HG02763 (cell line): Measurements from ENCODE around the gene ADGB.
A peak's percentile ranks its signal among the peaks of the same experiment; 100 is the strongest.

Experiments used
- ATAC-seq: cut with Tn5 transposase; IDR thresholded peaks from one replicate; pipeline ENCODE4 v1.9.1; 2021; ENCODE audit warnings: mild to moderate bottlenecking, moderate library complexity; ENCODE audit not compliant: unreplicated experiment

ADGB gene

DNA sequence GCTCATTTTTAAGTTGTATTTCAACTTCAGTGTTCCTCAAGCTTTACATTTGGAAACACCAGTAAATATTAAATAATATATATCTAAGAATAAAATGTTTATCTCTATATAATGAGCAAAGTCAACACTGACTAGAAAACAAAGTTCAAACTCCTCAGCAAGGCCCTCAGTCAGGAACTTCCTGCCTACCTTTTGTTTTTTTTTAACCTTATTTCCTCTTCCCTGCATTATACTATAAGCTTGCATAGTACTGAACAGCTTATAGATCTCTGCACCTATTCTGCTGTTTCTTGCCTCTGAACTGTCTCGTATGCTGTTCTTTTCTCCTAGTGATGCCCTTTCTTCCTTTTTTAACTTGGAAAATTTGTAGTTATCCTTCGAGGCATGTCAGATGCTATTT is 29.6 kb downstream of the ADGB start:
- ATAC-seq, result no peak

DNA sequence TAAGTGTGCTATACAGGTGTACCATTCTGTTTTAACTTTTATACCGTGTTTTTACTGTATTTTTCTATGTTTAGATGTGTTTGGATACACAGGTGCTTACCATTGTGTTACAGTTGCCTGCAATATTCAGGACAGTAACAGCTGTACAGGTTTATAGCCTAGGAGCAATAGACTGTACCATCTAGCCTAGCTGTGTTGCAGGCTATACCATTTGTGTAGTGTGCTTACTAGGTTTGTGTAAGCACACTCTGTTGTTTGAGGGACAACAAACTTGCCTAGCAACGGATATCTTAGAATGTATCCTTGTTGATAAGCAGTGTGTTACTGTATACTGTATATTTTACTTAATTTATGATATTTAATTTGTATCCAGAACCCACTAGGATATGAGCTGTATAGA is 35.2 kb downstream of the ADGB start:
- ATAC-seq, result no peak

DNA sequence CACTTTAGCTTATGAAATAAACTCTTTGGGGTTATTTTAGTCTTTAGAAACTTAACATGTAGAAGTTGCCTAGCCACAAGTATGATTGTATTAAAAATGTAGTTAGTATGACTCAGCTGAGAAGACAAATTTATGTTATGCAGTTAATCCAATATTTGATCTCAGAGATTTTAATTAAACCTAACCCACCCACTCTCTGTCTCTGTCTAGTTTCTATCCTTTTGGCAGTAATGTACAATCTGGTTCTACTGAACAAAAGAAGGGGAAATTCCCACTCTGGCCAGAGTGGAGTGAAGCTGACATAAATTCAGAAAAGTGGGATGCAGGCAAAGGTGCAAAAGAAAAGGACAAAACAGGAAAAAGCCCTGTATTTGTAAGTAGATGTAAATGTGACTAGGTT is 36.4 kb downstream of the ADGB start:
- ATAC-seq, result no peak

DNA sequence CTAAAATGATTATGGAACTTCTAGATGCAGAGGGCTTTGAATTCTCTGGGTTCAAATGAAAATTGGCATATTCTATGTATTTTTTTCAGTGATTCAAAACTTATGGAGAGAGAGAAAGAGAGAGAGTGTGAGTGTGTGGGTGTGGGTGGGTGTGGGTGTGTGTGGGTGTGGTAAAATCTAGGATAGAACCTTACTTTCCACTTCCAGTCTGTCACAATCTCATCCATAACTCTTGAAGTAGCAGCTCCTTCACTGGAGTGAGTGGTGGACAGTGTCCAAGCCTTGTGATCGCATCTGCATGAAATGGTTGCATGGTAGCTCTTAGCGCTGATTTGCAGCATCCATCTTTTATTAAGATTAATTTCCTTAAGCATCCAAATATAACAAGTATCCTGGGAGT is 37.7 kb downstream of the ADGB start:
- no peak for ATAC-seq

DNA sequence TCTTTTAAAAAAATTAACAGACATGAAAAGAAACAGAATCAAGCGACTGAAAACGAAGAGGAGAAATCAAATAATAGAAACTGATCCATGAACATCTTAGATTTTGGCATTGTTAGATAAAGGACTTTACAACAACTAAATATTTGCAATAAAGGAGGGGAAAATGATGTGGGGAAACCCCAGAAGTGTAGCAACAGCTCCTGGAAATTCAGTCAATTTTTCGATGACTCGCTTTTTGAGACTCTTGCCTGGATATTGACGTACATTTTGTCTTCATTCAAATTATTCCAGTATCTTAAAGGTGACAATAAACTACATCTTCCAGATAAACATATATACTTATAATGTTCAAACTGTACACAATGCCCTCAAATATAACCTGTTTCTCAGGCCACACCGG is 44.1 kb downstream of the ADGB start:
- ATAC-seq, result no peak

DNA sequence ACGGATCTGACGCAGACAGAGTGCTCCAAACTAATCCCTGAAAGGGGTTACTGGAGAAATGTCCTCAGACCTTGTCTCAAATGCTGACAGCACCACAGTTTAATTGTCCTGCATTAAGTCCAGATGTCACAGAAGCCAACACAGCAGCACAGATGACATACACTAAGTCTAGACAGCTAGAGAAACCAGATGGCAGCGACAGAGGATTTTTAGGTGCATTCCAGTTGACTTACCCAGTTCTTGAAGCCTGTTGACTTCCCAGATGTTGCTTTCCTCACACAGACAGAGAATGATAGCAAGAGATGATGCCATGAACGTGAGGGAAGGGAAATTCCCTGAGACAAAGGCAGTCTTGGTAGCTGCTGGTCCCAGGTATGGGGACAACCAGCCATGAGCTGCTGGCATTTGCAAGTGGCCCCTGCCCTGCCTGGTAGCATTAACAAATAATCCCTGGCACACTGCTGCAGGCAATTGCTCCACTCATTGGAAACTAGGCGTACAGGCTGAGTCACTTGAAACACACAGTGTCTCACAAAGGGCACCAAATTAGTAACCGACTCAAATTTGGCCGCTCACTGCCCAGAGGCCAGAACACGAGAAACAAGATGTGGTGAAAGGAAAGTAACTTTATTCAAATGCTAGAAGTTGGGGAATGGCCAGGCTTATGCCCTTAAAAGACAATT is 52.2 kb downstream of the ADGB start:
- no peak for ATAC-seq

DNA sequence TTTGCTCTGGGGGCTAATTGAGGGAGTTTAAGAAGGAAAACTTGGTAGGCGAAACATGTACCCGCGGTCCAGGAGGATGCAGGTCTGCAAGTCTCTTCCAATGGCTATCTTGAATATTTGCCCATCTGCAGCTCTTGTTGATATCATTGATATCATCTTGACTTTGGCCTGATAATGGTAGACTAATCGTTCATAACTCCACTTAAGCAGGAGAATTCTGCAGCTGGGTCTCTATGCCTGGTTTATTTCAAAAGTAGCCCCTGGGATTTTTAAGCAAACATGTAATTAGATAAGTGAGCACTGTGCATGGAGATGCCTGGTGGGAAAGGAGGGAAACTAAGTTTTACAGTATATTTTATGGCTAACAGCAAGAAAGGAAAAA is 52.7 kb downstream of the ADGB start:
- no peak for ATAC-seq

DNA sequence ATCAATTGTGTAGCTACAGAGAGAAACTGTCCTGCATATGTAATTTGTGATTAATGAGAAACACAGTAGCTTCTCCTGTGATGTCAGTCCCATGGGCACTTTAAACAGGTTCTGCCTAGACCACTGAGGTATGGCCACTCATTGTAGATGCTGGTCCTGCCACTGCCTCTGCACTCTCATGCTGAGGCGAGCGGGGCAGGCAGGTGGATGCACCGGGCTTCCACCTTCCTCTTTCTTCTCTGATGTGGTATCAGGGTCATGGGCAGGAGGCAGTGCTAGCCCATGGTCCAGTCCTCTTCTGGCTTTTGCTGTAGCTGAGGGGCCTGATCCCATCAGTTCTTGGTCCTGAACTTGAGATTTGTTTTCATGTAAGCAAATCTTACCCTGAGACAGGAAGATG is 58.7 kb downstream of the ADGB start:
- ATAC-seq, result no peak

DNA sequence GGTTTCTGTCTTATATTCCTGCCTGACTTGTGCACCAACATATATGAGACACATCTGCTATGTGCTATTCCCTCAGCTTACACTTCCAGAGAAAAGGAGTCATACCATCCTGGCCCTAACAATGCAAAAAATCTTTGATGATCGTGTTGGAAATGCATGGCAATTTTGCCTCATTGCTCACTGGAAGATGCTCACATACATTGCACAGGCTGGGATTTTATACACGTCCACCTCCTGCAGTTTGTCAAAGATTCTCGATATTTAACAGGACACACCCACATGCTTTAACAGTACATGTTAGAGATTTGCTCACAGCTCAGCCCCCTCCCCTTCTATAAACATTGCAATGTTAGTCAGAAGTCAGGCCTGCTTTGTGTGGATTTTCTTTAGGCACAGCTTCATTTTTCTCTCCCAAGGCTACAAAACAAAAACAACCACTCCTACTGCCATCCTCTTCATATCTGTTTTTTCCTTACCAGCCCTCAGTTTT is 66.1 kb downstream of the ADGB start:
- no peak for ATAC-seq

DNA sequence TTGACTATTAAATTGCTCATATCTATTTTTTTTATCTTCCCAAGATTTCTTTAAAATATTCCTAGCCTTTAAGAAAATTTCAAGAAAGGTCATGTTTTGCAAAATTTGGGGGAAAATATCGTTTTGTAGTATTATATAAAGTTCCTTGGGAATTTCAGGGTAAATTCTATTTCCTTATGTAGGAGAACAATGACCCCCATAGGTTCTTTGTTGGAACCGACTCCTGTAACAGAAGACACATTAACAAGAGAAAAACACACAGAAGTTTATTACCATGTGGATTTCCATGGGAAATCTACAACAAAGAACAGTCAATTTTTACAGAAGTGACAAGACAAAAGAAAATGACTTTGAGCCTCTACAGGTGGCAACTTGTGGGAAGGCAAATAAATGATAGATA is 68.1 kb downstream of the ADGB start:
- ATAC-seq, result no peak

DNA sequence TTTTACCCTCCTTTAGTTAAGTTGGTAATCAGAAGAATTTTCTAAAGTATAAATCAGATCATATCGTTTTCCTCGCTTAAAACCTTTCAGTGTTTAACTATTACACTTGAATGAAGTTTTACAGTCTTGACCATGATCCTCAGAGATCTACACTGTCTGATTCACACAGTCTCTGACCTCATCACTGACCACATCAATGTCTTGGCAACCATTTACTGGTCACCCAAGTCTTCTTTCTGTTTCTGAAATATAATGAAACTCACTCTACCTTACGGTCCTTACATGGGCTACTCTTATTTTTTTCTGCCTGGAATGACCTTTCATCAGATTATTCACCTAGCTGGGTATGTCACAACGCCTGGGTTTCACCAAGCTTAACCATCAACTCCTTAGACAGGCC is 71.4 kb downstream of the ADGB start:
- ATAC-seq, result no peak

DNA sequence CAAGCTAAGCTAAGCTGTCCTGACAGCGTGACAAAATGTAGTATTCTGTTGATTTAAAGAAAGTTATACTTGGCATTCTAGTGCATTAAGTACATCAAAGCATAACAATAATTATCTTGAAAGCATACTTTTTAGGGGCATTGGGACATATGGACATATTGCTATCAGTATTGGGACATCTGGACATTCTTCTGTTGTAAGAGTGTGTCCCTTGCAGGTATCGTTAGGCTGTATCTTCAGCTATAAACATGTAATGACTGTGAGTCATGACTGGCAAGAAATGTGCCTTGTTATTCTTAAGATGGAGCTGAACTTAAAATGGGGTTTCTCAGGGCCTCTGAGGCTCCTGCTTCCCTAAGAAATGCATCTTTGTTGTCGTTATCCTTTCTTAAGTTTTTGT is 74.3 kb downstream of the ADGB start:
- no peak for ATAC-seq

DNA sequence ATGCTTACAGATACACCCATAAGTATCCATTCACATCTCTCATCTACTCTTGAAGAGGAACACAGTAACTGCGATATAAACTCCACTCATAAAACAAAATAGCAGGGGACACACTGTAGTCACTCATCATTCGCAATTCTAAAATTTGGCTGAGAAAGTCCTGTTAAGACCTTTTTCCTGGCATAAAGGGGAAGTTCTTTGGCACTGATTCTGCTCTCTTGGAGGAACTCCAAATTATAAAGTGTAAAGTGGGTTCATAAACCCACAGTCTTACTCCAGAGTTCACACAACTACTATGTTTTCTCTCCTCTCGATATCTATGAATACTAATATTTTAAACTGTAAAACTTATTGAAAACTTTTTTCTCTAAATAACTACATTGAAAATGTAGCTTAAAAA is 80.6 kb downstream of the ADGB start:
- ATAC-seq, result no peak

DNA sequence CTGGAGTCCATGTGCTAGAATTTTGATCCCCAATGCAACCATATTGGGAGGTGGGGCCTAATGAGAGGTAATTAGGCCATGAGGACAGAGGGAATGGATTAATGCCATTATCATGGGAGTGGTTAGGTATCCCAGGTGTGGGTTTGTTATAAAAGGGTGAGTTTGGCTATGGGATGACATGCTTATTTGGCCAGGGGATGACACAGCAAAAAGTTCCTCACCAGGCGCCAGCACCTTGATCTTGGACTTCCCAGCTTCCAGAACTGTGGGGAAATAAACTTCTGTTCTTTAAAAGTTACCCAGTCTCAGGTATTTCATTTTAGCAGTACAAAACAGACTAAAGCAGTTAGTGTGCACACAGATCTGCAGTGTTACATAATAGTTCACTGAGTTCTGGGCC is 84.1 kb downstream of the ADGB start:
- no peak for ATAC-seq

DNA sequence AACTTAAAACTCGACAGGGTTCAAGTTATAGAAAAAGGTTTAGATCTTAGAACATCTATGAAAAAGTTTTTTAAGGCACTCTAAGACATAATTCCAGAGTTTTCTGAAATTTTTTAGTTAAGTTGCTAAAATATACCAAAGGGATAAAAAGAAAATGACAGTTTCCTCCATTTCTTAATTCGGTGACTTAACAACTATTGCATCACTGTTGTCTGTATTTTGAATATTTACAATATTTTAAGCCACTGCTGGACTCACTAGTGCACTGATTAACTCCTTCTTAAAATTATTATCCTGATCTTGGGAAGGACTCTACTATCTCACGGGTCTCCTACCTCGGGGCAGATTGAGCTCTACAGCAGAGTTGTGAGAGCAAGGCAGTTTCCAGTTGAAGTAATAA is 91.0 kb downstream of the ADGB start:
- no peak for ATAC-seq

DNA sequence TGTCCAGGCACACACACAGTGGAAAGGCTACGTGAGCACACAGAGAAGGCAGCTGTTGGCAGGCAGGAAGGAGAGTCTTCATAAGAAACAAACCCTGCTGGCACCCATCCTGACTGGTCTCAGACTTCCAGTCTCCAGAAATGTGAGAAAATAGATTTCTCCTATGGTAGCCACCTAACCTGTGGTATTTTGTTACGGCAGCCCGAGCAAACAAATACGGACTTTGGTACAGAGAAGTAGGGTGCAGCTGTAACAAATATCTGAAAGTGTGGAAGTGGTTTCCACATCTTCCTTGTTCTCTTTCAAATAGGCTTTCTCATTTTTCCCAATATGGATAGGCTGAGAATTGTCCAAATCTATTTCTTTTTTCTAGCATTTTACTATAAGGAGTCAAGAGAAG is 94.6 kb downstream of the ADGB start:
- no peak for ATAC-seq

DNA sequence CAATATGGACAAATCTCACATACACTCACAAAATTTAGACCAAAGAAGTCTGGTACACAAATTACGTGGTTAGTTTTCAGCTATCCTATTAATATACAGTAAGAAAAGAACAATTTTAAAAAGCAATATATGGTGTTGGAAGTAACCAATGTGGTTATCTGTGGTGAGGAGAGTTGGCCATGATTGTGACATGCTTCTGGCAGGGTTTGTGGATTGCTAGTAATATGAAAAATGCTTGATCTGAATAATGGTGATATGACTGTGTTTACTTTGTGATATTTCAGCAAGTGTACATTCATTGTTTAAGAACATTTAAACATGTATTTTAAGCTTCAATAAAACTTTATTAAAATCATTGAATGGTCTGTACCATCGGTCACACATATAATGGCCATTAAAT is 99.1 kb downstream of the ADGB start:
- ATAC-seq, result no peak

DNA sequence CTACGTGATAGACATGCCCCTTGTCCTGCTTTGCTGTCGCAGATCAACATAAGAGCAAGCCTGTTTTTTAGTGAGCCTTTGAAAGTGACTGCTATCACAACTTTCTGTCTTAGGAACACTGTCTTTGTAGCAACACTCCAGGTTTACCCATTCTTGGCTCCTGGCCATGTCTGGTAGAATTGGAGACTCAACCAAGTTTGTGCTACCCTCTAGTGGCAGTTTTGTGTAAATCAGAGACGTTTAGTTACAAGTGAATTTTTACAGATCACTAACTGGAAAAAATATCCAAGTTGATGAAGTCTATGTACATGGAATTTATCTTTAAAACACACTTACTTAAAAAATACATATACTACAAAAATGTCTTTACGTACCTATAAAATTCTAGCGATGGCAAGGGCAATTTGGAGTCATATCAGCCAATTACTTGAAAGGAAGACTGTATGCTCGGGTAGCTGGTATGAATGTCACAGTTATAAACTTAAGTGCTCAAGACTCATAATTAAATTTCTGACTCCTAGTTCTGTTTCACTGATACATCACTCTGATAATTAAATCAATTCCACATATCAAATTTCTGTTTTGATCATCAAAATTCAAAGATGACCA is 101.4 kb downstream of the ADGB start:
- peak; percentile 79 for ATAC-seq

DNA sequence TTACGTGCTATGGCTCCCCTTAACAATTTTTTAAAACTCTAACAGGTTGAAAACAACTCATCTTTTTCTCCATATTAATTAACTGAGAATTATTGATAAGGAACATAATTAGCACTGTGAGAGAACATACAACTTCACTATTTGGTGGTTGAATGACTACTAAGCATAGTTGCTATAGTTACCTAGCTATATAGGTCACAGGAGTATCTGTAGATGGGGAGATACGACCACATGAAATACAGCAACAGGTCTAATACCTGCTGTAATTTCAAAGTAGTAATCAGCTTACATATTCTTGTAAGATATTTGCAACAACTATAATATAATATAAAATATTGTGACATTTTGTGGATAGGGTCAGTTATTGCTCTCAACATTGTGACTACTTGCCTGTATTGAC is 102.9 kb downstream of the ADGB start:
- no peak for ATAC-seq

DNA sequence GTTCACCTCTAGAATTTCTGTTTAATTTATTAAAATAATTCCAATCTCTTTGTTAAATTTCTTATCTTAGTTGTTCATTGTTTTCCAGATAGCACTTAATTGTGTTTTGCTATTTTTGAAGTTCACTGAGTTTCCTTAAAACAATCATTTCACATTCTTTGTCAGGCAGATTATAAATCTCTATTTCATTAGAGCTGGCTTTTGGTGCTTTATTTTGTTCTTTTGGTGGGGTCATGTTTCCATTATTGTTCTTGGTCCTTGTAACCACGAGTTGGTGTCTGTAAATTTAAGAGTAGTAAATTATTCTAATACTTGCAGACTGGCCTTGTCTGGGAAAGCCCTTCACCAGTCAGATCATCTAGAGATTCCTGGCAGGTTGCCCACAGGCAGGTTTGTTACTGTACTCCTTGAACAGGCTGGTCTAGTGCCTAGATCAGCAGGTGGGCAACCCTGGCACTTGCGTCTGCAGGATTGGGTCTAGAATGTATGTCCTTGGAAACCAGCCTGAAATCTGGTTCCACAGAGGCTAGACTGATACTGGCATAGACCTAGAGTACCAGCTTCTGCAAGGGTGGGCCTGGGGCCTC is 110.4 kb downstream of the ADGB start:
- ATAC-seq, result no peak

DNA sequence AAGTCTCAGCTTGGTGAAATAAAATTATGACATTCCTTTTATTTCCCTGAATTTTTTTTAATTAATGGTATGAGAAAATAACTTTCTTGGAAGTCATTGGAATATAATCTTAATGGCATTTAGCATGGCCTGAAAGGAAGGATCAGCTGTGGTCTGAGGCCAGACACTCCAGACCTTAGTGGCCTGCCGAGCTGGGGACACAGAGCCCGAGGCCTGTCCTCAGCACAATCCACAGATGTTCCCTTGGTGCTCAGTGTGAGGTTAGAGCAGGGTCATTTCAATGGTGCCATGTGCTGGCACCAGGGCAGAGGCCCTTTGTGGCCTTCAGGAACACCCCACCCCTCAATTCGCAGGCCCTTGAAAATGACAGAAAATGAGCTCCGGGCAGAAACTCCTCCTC is 120.6 kb downstream of the ADGB start:
- ATAC-seq, result no peak

DNA sequence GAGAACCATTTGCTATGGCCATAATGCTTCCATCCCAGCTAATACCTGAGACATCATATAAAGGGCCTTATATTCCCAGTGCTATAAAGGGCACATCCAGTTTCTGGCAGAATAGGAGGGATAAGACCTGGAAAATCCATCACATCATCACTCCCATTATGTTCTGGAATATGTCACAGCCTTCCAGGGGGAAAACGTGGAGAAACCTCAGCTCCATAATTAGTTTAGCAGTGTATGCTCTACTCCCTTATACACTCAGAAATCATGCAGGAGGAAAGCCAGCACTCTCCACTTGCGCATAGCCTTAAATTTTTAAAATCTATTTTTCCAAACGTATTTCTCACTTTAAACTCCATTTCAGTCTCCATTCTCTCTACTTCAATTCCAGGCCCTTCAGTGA is 140.9 kb downstream of the ADGB start:
- no peak for ATAC-seq

DNA sequence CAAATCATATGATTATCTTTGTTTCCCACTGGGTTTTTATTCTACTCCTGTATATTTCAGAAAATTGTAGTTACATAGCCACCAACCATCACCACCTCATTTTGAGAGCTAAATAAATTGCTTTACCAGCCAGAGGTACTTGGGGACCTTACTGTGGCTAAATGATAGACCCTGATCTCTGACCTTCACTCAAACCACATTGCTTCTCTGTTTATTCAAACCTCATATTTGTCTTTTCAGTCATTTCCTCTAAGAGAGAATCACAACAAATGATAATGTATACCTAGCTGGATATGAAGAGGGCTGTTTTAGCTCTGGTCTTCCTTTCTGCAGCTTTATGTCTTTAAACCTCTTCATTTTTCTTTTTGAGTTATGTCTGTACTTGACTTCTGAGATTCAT is 142.8 kb downstream of the ADGB start:
- ATAC-seq, result no peak
